Stimulated activated CD8-positive, alpha-beta memory T cell treated with anti-CD3 and anti-CD28 coated beads, Interleukin-12 subunit alpha, Interleukin-12 subunit beta, amount 100 ng/mL, for 4 hours (primary cell): Measurements from ENCODE around the gene CD109.
"Not testable (repeated sequence)": the region's sequence is repeated elsewhere in the genome, so short reads cannot be mapped to it uniquely, and the experiment has no call there.

Experiments used
- DNase-seq: peaks from one replicate; pipeline ENCODE4 v3.0.0-alpha.2; 2020; ENCODE audit warnings: low read depth

Gene CD109

GRCh38 chr6:73695619-73696421 lies at the start of gene CD109:
Gene CD109 (plus strand): TSS chr6:73696203. CDS start chr6:73696216, 13 bp downstream.
- DNase-seq, result peak; percentile 23

GRCh38 chr6:73648166-73648565 lies 47.8 kb upstream of the CD109 start:
- no peak for DNase-seq

DNA sequence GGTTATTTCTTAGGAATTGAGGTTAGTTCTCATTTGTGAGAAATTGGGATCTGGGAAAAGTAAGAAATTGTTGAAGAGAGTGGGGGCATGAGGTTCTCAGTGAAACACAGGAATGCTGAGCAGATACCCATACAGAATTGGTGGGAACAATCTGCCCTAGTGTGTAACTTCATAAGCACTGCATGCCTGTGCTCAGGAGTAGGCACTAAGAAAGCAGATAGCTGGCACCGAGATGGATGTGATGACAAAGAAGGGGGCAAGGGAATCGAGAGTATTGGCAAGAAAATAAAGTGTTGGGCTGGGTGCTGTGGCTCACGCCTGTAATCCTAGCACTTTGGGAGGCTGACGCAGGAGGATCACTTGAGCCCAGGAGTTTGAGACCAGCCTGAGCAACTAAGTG lies 46.2 kb upstream of the CD109 start:
- DNase-seq, result no peak

DNA sequence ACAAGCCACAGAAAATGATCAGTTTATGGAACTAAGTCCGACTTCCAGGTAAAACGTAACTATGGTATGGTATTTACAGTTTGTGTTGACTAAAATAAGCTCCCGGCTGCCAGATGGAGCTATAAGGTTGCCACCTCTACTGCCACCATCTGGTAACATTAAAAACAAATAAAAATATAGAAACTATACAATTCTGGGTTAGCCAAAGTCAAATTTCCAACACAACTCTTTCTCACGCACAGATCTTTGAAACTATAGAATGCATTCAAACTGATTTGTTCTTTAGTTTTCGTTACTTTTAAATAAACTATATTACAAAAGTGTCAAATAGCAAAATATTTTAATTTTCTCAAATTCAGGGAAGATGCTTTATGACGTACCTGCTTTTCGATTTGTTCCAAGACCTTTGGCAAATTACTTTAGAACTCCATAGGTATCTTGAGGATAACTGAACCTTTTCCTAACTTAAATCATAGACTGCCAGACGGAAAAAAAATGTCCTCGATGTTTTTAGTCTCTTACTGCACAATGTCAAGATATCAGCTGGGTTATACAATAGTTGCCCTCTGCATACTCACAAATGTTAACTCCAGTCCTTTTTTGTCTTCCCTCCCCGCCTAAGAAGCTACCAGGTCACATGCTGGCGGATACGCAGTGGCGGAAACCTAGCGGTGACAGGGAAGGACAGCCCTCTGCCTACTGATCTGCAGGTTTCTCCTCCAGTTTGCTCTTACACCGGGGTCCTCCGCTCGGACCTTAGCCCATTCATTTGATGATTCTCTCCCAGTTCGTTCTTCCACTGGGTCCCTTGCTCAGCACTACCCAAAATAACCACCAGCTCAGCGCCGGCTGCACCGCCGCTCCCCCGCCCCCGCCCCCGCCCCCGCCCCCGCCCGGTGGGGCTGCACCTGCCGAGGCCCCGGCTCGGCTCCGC lies 43.1 kb upstream of the CD109 start:
- peak; percentile 40 for DNase-seq

DNA sequence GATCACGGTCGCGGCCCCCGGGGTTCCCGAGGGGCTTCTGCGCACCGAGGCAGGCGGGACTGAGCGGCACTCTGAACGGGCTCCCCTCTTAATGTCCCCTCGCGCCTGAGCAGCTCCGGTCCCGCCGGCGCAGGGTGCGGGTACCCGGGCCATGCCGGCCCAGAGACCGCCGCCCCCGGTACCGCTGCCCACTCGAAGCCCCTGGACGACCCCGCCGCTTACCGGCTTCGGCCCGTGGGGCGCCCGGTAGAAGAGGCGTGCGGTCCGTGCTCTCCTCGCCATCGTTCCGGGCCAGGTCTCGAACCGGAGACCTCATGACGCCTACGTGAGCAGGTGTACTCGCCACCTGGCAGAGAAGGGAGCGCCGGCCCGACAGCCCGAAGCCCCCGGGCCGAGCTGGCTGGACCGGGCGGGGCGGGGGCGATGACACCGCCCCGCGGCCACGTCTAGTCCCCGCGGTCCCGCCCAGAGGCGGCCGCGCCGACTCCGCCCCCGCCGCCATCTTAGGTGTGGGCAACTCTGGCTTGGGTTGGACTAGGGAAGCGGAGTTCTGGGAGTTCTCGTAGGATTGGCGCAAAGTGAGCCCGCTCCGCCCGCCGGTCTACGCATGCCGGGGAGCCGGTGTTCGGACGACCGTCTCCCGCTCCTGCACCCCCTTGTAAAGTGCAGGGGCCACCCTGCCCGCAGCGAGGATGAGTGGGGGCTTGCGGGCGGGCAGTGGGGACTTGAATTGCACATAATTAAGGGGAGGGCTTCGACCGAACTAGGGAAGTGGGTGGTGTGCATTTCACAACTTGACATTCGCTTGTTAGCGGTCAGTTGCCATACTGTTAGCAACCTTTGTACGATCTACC lies 42.2 kb upstream of the CD109 start, which contains the start of gene SLC17A5:
Gene SLC17A5 (minus strand): TSS at position 422 of the 854 bp plus-strand sequence. CDS start 106 bp downstream, at position 316.
- DNase-seq, result peak; percentile 82

DNA sequence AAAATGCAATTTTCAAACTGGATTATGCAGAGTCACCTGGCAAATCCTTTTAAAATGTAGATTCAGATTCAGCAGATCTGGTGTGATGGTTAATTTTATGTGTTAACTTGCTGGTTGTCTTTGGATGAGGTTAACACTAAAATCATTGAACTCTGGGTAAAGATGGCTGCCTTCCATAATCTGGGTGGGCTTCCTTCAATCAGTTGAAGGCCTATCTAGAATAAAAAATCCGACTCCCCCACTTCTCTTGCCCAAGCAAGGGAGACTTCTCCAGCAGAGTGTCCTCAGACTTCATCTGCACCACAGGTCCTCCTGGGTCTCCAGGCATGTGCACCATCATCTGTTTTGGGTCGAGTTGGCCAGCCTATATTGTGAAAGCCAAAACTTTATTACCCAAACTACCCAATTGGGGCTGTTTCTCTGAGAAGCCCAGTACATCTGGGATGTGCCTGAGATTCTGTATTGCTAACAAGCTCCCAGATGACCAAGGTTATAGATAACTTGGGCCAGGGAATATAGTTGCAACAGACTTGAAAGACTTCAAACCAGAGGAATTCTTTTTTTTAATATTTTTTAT lies 40.6 kb upstream of the CD109 start:
- no peak for DNase-seq

DNA sequence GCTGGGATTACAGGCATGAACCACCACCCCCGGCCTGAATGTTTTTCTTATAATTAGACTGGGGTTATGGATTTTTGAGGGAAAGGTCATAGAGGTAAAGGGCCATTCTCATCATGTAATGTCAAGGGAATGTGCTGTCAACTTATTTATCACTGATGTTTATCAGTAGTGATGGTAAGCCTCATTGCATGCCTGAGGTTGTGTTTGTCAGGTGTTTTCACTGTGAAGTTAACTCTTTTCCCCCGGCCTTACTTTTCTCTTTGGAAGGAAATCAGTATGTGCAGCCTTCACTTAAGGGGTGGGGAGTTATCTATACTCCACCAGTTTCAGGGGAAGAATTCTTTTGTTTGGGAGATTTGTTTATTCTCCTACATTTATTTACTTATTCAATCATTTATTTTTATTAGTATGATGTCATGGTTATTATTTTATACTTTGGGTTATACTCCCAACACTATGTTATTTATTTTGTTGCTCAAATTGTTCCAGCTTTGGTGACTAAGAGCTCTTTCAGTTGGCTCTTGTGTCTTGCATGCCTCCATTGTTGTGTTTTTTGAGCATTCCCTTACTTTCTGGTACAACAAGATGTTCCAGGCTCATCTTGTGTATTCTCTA lies 39.4 kb upstream of the CD109 start:
- DNase-seq, result no peak

DNA sequence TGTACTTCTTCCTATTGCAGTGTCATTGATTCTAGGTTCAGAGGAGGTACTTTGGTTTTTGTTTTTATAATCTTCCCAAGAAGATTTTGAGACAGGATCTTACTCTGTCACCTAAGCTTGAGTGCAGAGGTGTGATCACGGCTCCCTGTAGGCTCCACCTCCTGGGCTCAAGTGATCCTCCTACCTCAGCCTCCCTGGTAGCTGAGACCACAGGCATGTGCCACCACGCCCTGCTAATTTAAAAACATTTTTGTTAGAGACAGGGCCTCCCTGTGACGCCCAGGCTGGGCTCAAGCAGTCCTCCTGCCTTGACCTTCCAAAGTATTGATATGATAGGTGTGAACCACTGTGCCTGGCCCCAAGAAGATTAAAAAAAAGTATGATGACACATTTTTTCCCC lies 38.8 kb upstream of the CD109 start:
- DNase-seq, result peak; percentile 10

GRCh38 chr6:73664701-73665100 lies 31.3 kb upstream of the CD109 start:
- DNase-seq, result no peak

DNA sequence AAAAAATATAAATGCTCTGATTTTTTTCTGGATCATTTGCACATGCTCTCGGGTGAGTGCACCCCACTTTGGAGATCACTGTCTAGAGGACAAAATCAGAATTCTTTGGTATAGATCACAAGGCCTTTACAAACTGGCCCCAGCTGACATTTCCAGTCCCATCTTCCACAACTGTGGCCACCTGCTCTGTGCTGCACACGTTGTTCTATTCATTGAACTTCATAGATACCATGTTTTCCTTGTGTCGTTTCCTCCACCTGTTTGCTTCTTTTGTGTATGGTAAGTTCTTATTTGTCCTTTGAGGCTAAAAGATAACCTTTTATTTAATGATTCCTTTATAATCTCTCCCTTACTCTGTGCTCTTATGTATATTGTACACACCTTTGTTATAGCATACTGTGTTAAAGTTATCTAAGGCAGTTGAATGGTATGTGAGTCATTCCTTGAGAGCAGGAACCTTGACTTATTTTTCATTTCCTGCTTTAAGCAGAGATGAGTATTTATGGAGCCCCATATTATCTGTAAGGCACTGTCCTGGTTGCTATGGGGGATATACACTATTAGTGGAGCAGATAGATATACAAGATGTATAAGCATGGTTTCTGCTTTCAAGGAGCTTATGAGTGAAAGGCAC lies 30.2 kb upstream of the CD109 start:
- DNase-seq, result no peak

GRCh38 chr6:73666393-73666792 lies 29.6 kb upstream of the CD109 start:
- no peak for DNase-seq

- DNase-seq, result no peak
These were observed 28.2 kb upstream of the CD109 start for GRCh38 chr6:73667798-73668197.

DNA sequence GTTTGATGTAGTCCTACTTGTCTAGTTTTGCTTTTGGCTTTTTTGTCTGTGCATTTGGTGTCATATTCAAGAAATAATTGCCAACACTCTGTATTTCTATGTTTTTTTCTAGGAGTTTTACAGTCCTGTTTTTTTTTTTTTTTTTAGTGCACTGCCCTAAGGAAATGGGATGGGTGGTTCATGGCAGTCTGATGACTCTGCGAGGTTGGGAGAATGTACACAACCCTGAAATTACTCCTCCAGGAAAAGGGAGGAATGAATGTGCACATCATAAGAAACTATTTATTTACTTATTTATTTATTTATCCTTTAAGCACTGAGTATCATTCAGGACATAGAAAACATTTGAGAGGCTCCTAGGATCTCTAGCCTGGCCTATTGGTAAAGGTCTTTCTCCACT lies 27.0 kb upstream of the CD109 start:
- no peak for DNase-seq

- no peak for DNase-seq
These were observed 23.9 kb upstream of the CD109 start for GRCh38 chr6:73671911-73672685.

GRCh38 chr6:73675466-73676098 lies 20.4 kb upstream of the CD109 start:
- peak; percentile 22 for DNase-seq

- DNase-seq, result no peak
These were observed 17.0 kb upstream of the CD109 start for GRCh38 chr6:73679009-73679408.

GRCh38 chr6:73679846-73680245 lies 16.2 kb upstream of the CD109 start:
- not testable (repeated sequence) for DNase-seq

DNA sequence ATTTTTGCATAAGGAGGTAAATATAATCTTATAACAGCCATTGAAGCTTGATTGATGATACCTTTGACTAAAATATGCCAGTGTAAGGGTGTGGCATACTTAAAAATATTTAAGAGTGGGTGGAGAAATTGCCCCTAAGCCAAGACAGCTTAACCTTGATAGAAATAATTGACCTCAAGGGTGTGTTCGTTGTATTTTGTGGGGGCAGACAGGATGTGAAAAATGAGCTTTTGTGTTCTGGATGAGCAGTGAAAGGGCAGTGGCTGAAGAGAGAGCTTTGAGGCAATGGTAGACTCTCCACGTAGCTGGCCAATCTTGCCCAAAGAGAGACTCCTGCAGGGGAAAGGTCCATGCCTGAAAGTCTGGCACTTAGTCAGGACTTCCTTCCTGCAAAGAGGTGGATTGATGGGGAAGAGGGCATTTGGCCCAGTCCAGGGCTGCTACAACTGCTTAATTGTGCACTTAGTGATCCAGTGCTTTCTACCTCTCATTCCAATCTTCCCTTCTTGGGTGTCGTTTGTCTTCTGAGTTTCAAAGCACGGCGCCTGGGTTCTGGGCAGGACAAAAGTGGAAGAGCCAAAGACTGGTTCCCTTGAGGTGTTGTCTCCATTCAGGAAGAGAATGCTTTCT lies 15.6 kb upstream of the CD109 start:
- no peak for DNase-seq

DNA sequence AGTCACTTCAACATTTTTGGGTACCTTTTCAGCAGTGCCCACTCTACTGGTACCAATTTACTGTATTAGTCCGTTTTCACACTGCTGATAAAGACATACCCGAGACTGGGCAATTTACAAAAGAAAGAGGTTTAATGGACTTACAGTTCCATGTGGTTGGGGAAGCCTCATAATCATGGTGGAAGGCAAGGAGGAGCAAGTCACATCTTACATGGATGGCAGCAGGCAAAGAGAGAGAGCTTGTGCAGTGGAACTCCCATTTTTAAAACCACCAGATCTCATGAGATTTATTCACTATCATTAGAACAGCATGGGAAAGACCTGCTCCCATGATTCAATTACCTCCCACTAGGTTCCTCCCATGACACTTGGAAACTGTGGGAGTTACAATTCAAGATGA lies 12.4 kb upstream of the CD109 start:
- not testable (repeated sequence) for DNase-seq
